ENCODE measurements around the gene GPR65. TPM values are rescaled to one million over a fixed set of nuclear protein-coding genes. Genes with fewer than 3 reads are reported as not detected.
A peak's percentile ranks its signal among the peaks of the same experiment; 100 is the strongest.

GPR65 gene
- total RNA-seq, 2 donors from 2014 or later: 14.9 to 16.6 TPM

- ATAC-seq (no peak), DNase-seq (no peak)
- H3K27ac Mint-ChIP-seq: no peak overlapping the region
- H3K27me3 Mint-ChIP-seq: no peaks in the 10 kb centered on the region
- H3K4me1 Mint-ChIP-seq: peaks cover 22% of the 10 kb centered on the region
- no peaks in the 10 kb centered on the region for H3K36me3 Mint-ChIP-seq (ENCODE audit: low read depth)
- H3K4me3 Mint-ChIP-seq: no peak overlapping the region
- no peaks in the 10 kb centered on the region for H3K9me3 ChIP-seq (ENCODE audit: control insufficient read depth, low read length, poor library complexity, severe bottlenecking)
Measured at GRCh38 chr14:88032373-88032772, 27.4 kb downstream of the GPR65 start.

GRCh38 chr14:88034076-88034475, 29.1 kb downstream of the GPR65 start:
- Mint-ChIP-seq H3K36me3 (ENCODE audit: low read depth) (no peaks in the 10 kb centered on the region), H3K4me1 (peaks cover 25% of the 10 kb centered on the region), H3K4me3 (no peak overlapping the region), H3K27ac (no peak overlapping the region), H3K27me3 (no peaks in the 10 kb centered on the region)
- no peak for DNase-seq
- no peaks in the 10 kb centered on the region for H3K9me3 ChIP-seq (ENCODE audit: control insufficient read depth, low read length, poor library complexity, severe bottlenecking)
- ATAC-seq: no peak

- H3K36me3 Mint-ChIP-seq (ENCODE audit: low read depth): no peaks in the 10 kb centered on the region
- DNase-seq (no peak), ATAC-seq (no peak)
- no peaks in the 10 kb centered on the region for H3K27me3 Mint-ChIP-seq
- no peak overlapping the region for H3K27ac Mint-ChIP-seq
- peaks cover 10% of the 10 kb centered on the region for H3K4me1 Mint-ChIP-seq
- H3K9me3 ChIP-seq (ENCODE audit: control insufficient read depth, low read length, poor library complexity, severe bottlenecking): no peaks in the 10 kb centered on the region
- no peak overlapping the region for H3K4me3 Mint-ChIP-seq
Measured at GRCh38 chr14:88036422-88036821, 31.5 kb downstream of the GPR65 start.

DNA sequence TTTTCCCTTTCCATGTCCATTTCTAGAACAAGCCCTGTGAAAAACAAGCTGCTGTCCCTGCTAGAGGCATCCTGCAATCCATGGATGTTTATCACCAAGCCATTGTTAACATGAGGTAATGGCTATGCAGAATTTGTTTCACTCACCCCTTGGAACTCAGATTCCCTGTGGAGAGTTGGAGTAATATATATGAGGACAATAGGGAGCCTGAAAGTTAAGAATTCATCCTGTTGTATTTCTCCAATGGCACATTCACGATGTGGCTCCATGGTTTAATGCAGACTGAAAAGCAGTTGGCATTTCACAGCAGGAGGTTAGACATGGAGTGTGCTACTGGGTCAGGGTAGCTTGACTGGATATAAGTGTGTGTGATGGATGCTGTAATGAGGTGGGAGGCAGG, 32.4 kb downstream of the GPR65 start:
- H3K4me3 Mint-ChIP-seq: no peak overlapping the region
- H3K9me3 ChIP-seq (ENCODE audit: control insufficient read depth, low read length, poor library complexity, severe bottlenecking): no peaks in the 10 kb centered on the region
- no peaks in the 10 kb centered on the region for H3K36me3 Mint-ChIP-seq (ENCODE audit: low read depth)
- ATAC-seq (no peak), DNase-seq (no peak)
- H3K27me3 Mint-ChIP-seq: no peaks in the 10 kb centered on the region
- H3K27ac Mint-ChIP-seq: no peak overlapping the region
- peaks cover 10% of the 10 kb centered on the region for H3K4me1 Mint-ChIP-seq

DNA sequence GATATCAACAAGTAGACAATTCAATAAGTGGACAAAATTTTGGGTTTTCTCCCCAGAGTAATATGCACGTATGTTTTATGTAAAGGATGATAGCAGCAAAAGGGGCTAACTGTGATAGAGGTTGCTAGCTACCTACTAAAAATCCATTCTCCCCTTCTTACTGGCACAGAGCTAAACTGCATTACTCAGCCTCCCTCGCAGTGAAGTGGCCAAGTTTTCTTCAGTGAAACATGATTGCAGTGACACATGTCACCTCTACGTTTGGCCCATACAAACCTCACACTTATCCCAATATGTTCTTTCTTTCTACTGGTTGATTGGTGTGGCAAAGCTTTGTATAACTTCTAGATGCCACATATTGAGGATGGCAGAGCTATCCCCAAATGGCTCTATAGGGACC, 34.3 kb downstream of the GPR65 start:
- DNase-seq: no peak
- H3K9me3 ChIP-seq (ENCODE audit: control insufficient read depth, low read length, poor library complexity, severe bottlenecking): no peaks in the 10 kb centered on the region
- Mint-ChIP-seq H3K27me3 (no peaks in the 10 kb centered on the region), H3K4me1 (peaks cover 12% of the 10 kb centered on the region), H3K4me3 (no peak overlapping the region), H3K36me3 (ENCODE audit: low read depth) (no peaks in the 10 kb centered on the region), H3K27ac (peak overlapping the region; percentile 2)
- no peak for ATAC-seq

GRCh38 chr14:88040146-88040545, 35.2 kb downstream of the GPR65 start:
- H3K9me3 ChIP-seq (ENCODE audit: control insufficient read depth, low read length, poor library complexity, severe bottlenecking): no peaks in the 10 kb centered on the region
- Mint-ChIP-seq H3K27me3 (no peaks in the 10 kb centered on the region), H3K4me3 (no peak overlapping the region), H3K4me1 (peaks cover 15% of the 10 kb centered on the region), H3K36me3 (ENCODE audit: low read depth) (no peaks in the 10 kb centered on the region), H3K27ac (no peak overlapping the region)
- no peak for ATAC-seq
- no peak for DNase-seq

DNA sequence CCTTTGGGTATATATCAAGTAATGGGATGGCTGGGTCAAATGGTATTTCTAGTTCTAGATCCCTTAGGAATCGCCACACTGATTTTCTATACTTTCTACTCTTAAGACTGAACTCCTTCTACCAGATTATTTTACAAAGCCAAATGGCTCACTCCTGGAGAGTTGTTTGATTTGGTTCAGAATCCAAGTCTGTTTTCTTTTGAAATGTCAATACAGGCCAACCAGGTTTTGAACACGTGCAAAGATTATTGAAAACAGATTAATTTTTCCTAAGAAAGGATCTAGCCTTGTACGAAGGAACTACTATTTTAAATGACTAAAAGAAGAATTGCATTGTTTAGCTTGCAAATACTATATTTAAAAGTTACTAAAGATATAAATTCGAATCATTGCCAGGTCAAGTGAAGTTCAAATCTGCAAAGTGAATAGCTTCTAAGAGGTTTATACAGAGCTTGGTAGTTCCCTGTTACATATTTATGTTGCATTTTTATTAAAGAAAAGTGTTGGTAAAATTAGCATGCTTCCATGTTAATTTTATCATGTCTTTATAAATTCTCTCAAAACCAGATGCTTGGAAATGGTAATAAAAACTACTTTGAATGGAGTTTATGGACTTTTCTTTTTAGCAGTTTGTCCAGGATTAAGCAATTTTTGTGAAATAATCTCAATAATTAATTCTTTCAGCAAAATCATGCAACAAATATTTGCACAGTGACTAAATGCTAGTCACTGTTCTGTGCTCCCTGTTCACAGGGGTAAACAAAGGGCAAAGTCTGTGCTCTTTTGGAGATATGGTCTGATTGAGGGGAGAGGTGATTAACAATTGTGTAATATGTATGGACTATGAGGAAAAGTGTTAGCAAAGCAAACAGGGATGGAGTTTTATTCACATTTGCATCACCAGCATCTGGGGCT, 38.9 kb downstream of the GPR65 start:
- no peaks in the 10 kb centered on the region for H3K9me3 ChIP-seq (ENCODE audit: control insufficient read depth, low read length, poor library complexity, severe bottlenecking)
- Mint-ChIP-seq H3K36me3 (ENCODE audit: low read depth) (peaks cover 3% of the 10 kb centered on the region), H3K4me3 (no peak overlapping the region), H3K27me3 (no peaks in the 10 kb centered on the region), H3K4me1 (peaks cover 5% of the 10 kb centered on the region), H3K27ac (peak overlapping the region; percentile 54)
- ATAC-seq (no peak), DNase-seq (no peak)

- no peak for DNase-seq
- peaks cover 3% of the 10 kb centered on the region for H3K36me3 Mint-ChIP-seq (ENCODE audit: low read depth)
- H3K27me3 Mint-ChIP-seq: no peaks in the 10 kb centered on the region
- H3K4me1 Mint-ChIP-seq: peaks cover 5% of the 10 kb centered on the region
- H3K9me3 ChIP-seq (ENCODE audit: control insufficient read depth, low read length, poor library complexity, severe bottlenecking): no peaks in the 10 kb centered on the region
- H3K4me3 Mint-ChIP-seq: no peak overlapping the region
- no peak for ATAC-seq
- peak overlapping the region; percentile 54 for H3K27ac Mint-ChIP-seq
Measured at GRCh38 chr14:88044444-88044758, 39.5 kb downstream of the GPR65 start.

GRCh38 chr14:88044776-88045446, 40.0 kb downstream of the GPR65 start:
- Mint-ChIP-seq H3K4me1 (peaks cover 5% of the 10 kb centered on the region), H3K36me3 (ENCODE audit: low read depth) (peaks cover 3% of the 10 kb centered on the region), H3K27ac (peak overlapping the region; percentile 54), H3K4me3 (no peak overlapping the region), H3K27me3 (no peaks in the 10 kb centered on the region)
- no peaks in the 10 kb centered on the region for H3K9me3 ChIP-seq (ENCODE audit: control insufficient read depth, low read length, poor library complexity, severe bottlenecking)
- DNase-seq (no peak), ATAC-seq (peak; percentile 65)

- Mint-ChIP-seq H3K27ac (no peak overlapping the region), H3K4me3 (no peak overlapping the region), H3K4me1 (peaks cover 6% of the 10 kb centered on the region), H3K27me3 (no peaks in the 10 kb centered on the region), H3K36me3 (ENCODE audit: low read depth) (peaks cover 3% of the 10 kb centered on the region)
- no peak for DNase-seq
- no peaks in the 10 kb centered on the region for H3K9me3 ChIP-seq (ENCODE audit: control insufficient read depth, low read length, poor library complexity, severe bottlenecking)
- no peak for ATAC-seq
Measured at GRCh38 chr14:88045705-88046104, 40.8 kb downstream of the GPR65 start.

DNA sequence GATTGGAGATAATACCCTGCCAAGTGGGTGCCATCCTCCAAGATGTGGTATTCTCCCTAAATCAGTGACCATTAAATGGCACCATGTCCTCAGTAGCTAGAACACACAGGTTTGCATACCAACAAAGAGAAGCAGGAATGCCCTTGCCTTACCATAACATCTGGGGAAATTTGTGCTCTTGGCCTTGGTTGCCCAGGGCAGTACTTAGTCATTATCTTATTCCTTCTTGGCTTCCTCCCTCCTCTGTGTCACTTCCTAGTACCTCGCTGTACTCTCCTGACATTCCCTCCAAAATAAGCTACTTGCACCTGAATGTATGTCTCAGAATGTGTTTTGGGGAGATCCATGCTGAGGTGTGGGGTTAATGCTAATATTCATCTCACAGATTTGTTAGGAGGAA, 43.4 kb downstream of the GPR65 start:
- Mint-ChIP-seq H3K4me1 (peaks cover 8% of the 10 kb centered on the region), H3K27ac (no peak overlapping the region), H3K36me3 (ENCODE audit: low read depth) (peaks cover 3% of the 10 kb centered on the region), H3K27me3 (no peaks in the 10 kb centered on the region), H3K4me3 (no peak overlapping the region)
- H3K9me3 ChIP-seq (ENCODE audit: control insufficient read depth, low read length, poor library complexity, severe bottlenecking): no peaks in the 10 kb centered on the region
- ATAC-seq (no peak), DNase-seq (no peak)

GRCh38 chr14:88049266-88049665, 44.3 kb downstream of the GPR65 start:
- H3K9me3 ChIP-seq (ENCODE audit: control insufficient read depth, low read length, poor library complexity, severe bottlenecking): no peaks in the 10 kb centered on the region
- no peak overlapping the region for H3K4me3 Mint-ChIP-seq
- peaks cover 3% of the 10 kb centered on the region for H3K36me3 Mint-ChIP-seq (ENCODE audit: low read depth)
- DNase-seq (no peak), ATAC-seq (no peak)
- H3K27me3 Mint-ChIP-seq: no peaks in the 10 kb centered on the region
- no peak overlapping the region for H3K27ac Mint-ChIP-seq
- H3K4me1 Mint-ChIP-seq: peaks cover 5% of the 10 kb centered on the region

DNA sequence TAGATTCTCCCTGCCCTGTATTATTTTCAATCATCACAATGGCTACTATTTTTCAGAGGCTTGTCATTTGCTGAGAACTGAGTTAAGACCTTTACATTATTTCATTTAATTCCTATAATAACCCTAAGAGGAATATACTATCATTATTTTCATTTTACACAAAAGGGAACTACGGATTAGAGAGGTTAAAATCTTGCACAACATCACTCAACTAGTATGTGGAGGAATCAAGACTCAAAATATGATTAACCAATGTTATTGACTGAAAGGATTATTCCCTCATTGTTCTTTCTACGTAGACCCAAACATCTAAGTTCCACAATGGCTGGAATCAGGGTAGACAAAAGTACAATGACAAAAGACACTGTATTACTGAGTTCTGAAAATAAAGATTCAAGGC, 45.0 kb downstream of the GPR65 start:
- Mint-ChIP-seq H3K4me3 (no peak overlapping the region), H3K4me1 (peaks cover 4% of the 10 kb centered on the region)
- ATAC-seq: no peak

DNA sequence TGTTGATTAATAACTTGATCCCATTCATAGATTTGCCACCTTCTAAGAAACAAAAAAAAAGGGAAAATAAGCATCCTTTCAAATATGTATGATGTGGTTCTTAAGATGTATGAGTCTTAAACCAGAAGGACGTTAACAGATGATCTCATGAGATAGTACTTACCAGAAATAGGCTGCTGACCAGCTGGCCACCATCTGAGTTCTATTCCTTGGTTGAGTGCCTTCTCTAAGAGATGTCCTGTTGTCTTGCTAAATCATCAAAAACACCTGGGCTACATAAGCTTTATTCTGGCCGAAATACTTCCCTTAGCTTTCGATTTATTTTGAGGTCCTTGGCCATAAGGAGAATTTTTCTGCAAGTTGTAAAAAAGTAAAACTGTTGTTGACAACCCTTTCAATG, 55.6 kb downstream of the GPR65 start:
- no peak overlapping the region for H3K4me3 Mint-ChIP-seq
- peaks cover 2% of the 10 kb centered on the region for H3K36me3 Mint-ChIP-seq (ENCODE audit: low read depth)
- DNase-seq (no peak), ATAC-seq (no peak)
- no peaks in the 10 kb centered on the region for H3K27me3 Mint-ChIP-seq
- H3K4me1 Mint-ChIP-seq: no peaks in the 10 kb centered on the region
- no peak overlapping the region for H3K27ac Mint-ChIP-seq
- H3K9me3 ChIP-seq (ENCODE audit: control insufficient read depth, low read length, poor library complexity, severe bottlenecking): no peaks in the 10 kb centered on the region

More for the DNA sequence above, 45.0 kb downstream of the GPR65 start:
- no peak for DNase-seq
- Mint-ChIP-seq H3K27ac (no peak overlapping the region), H3K36me3 (ENCODE audit: low read depth) (peaks cover 4% of the 10 kb centered on the region), H3K27me3 (no peaks in the 10 kb centered on the region)
- no peaks in the 10 kb centered on the region for H3K9me3 ChIP-seq (ENCODE audit: control insufficient read depth, low read length, poor library complexity, severe bottlenecking)
